ENCODE data around the gene CANX. TPM values are rescaled to one million over a fixed set of nuclear protein-coding genes. Genes with fewer than 3 reads are reported as not detected.

Gene CANX
- total and polyA plus RNA-seq, 9 of the 15 experiments (the other 6 are each of a cell fraction or from before 2014, with no cell fraction given), result 155 to 893 (median 589) TPM

DNA sequence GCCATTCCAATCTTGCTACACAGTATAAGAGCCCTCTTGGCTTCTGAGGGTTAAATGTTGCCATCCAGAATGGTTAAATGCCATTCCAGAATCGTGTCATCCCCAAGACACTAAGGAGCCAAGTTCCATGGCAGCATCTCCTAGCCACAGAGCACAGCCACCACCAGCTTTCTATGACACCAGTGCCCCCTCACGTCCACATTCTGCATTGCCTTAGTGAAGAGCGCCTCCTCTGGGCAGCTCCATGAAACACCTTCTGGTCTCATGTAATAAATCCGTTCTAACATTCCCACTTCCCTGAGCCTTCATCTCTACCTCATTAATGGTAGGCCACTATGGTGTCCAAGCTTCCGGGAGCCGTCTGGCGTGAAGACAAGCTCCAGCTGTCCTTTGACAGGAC is 30.4 kb upstream of the CANX start (continued):
- TF ChIP-seq, protein P1, sequence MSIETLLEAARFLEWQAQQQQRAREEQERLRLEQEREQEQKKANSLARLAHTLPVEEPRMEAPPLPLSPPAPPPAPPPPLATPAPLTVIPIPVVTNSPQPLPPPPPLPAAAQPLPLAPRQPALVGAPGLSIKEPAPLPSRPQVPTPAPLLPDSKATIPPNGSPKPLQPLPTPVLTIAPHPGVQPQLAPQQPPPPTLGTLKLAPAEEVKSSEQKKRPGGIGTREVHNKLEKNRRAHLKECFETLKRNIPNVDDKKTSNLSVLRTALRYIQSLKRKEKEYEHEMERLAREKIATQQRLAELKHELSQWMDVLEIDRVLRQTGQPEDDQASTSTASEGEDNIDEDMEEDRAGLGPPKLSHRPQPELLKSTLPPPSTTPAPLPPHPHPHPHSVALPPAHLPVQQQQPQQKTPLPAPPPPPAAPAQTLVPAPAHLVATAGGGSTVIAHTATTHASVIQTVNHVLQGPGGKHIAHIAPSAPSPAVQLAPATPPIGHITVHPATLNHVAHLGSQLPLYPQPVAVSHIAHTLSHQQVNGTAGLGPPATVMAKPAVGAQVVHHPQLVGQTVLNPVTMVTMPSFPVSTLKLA (conservative IDR thresholded peaks at IDR 0.05), result no peak
- TF ChIP-seq, protein P2, sequence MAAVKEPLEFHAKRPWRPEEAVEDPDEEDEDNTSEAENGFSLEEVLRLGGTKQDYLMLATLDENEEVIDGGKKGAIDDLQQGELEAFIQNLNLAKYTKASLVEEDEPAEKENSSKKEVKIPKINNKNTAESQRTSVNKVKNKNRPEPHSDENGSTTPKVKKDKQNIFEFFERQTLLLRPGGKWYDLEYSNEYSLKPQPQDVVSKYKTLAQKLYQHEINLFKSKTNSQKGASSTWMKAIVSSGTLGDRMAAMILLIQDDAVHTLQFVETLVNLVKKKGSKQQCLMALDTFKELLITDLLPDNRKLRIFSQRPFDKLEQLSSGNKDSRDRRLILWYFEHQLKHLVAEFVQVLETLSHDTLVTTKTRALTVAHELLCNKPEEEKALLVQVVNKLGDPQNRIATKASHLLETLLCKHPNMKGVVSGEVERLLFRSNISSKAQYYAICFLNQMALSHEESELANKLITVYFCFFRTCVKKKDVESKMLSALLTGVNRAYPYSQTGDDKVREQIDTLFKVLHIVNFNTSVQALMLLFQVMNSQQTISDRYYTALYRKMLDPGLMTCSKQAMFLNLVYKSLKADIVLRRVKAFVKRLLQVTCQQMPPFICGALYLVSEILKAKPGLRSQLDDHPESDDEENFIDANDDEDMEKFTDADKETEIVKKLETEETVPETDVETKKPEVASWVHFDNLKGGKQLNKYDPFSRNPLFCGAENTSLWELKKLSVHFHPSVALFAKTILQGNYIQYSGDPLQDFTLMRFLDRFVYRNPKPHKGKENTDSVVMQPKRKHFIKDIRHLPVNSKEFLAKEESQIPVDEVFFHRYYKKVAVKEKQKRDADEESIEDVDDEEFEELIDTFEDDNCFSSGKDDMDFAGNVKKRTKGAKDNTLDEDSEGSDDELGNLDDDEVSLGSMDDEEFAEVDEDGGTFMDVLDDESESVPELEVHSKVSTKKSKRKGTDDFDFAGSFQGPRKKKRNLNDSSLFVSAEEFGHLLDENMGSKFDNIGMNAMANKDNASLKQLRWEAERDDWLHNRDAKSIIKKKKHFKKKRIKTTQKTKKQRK (IDR thresholded peaks at IDR 0.05; ENCODE audit: borderline replicate concordance, low read depth, low read length), result no peak
- TF ChIP-seq FOXP1 (CRISPR knock-in tag; IDR thresholded peaks at IDR 0.05), result 0 out of 2 replicates have a peak, but pooled peaks have one; percentile 27
- TF ChIP-seq ZC3H8 (IDR thresholded peaks at IDR 0.05), result no peak
- TF ChIP-seq JUNB (CRISPR knock-in tag; conservative IDR thresholded peaks at IDR 0.05), result no peak
- no peak for TF ChIP-seq ELF4 (CRISPR knock-in tag; IDR thresholded peaks at IDR 0.05)
- TF ChIP-seq SPI1 (IDR thresholded peaks at IDR 0.05; ENCODE audit: borderline replicate concordance, low read depth, low read length), result no peak
- no peak for TF ChIP-seq SP2 (IDR thresholded peaks at IDR 0.05; ENCODE audit: extremely low read depth, low read depth, low read length, poor library complexity, severe bottlenecking)
- TF ChIP-seq RBM25 (IDR thresholded peaks at IDR 0.05; ENCODE audit: low read depth, low read length, severe bottlenecking), result no peak
- TF ChIP-seq TCF7 (IDR thresholded peaks at IDR 0.05; ENCODE audit: borderline replicate concordance), result no peak
- TF ChIP-seq ZNF121 (CRISPR knock-in tag; conservative IDR thresholded peaks at IDR 0.05), result no peak
- TF ChIP-seq, protein P3, sequence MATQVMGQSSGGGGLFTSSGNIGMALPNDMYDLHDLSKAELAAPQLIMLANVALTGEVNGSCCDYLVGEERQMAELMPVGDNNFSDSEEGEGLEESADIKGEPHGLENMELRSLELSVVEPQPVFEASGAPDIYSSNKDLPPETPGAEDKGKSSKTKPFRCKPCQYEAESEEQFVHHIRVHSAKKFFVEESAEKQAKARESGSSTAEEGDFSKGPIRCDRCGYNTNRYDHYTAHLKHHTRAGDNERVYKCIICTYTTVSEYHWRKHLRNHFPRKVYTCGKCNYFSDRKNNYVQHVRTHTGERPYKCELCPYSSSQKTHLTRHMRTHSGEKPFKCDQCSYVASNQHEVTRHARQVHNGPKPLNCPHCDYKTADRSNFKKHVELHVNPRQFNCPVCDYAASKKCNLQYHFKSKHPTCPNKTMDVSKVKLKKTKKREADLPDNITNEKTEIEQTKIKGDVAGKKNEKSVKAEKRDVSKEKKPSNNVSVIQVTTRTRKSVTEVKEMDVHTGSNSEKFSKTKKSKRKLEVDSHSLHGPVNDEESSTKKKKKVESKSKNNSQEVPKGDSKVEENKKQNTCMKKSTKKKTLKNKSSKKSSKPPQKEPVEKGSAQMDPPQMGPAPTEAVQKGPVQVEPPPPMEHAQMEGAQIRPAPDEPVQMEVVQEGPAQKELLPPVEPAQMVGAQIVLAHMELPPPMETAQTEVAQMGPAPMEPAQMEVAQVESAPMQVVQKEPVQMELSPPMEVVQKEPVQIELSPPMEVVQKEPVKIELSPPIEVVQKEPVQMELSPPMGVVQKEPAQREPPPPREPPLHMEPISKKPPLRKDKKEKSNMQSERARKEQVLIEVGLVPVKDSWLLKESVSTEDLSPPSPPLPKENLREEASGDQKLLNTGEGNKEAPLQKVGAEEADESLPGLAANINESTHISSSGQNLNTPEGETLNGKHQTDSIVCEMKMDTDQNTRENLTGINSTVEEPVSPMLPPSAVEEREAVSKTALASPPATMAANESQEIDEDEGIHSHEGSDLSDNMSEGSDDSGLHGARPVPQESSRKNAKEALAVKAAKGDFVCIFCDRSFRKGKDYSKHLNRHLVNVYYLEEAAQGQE (IDR thresholded peaks at IDR 0.05; ENCODE audit: borderline replicate concordance), result peak; percentile 77
- TF ChIP-seq, protein P3 (CRISPR knock-in tag; IDR thresholded peaks at IDR 0.05; ENCODE audit: low read depth), result no peak
- TF ChIP-seq ZFP36 (IDR thresholded peaks at IDR 0.05; ENCODE audit: low read depth, low read length, partially characterized antibody), result no peak
- no peak for TF ChIP-seq GATAD2B (IDR thresholded peaks at IDR 0.05; ENCODE audit: borderline replicate concordance)
- no peak for TF ChIP-seq PHB2 (IDR thresholded peaks at IDR 0.05; ENCODE audit: low read depth)
- no peak for TF ChIP-seq NEUROD1 (IDR thresholded peaks at IDR 0.05; ENCODE audit: borderline replicate concordance, low read depth, low read length, partially characterized antibody)
